ENCODE measurements around the gene SNX14. TPM values are rescaled to one million over a fixed set of nuclear protein-coding genes. Genes with fewer than 3 reads are reported as not detected.

SNX14 gene
- total and polyA plus RNA-seq, 12 donors: 60.0 to 192 (median 86.4) TPM

DNA sequence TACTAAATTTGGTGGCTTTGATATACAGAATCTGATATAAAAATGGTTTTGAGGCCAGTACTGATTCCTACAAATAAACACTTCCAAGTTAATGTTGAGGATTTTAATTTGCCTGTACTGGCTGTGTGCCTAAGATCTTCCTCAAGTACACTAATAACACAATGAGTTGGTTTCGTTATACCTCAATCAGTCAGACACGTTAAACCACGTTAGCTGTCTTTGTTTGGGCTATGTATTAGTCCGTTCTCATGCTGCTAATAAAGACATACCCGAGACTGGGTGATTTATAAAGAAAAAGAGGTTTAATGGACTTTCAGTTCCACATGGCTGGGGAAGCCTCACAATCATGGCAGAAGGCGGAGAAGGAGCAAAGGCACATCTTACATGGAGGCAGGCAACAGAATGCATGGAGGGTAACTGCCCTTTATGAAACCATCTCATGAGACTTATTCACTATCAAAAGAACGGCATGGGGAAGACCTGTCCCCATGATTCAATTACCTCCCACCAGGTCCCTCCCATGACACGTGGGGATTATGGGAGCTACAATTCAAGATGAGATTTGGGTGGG is 97.6 kb downstream of the SNX14 start:
- Histone ChIP-seq H3K9me3 (replicated peaks in 1 of 3) (no peaks in the 10 kb centered on the region), H3K4me1 (replicated peaks in 1 of 2) (peaks cover 0 to 15% of the 10 kb centered on the region in 2 donors), H3K4me3 (no peak overlapping the region), H3K27ac (no peak overlapping the region), H3K36me3 (replicated peaks in 1 of 2) (no peaks in the 10 kb centered on the region), H3K27me3 (no peaks in the 10 kb centered on the region)
- no peak for TF ChIP-seq POLR2A (IDR thresholded peaks at IDR 0.05)
- TF ChIP-seq, protein P1, sequence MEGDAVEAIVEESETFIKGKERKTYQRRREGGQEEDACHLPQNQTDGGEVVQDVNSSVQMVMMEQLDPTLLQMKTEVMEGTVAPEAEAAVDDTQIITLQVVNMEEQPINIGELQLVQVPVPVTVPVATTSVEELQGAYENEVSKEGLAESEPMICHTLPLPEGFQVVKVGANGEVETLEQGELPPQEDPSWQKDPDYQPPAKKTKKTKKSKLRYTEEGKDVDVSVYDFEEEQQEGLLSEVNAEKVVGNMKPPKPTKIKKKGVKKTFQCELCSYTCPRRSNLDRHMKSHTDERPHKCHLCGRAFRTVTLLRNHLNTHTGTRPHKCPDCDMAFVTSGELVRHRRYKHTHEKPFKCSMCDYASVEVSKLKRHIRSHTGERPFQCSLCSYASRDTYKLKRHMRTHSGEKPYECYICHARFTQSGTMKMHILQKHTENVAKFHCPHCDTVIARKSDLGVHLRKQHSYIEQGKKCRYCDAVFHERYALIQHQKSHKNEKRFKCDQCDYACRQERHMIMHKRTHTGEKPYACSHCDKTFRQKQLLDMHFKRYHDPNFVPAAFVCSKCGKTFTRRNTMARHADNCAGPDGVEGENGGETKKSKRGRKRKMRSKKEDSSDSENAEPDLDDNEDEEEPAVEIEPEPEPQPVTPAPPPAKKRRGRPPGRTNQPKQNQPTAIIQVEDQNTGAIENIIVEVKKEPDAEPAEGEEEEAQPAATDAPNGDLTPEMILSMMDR (IDR thresholded peaks at IDR 0.05): no peak
- DNase-seq: no peak
- 84 to 94% (median 90%) methylated on average over 8 of the region's 8 CpGs for WGBS, 4 donors
- intact Hi-C loops (cut with DNase I): no loop called here

DNA sequence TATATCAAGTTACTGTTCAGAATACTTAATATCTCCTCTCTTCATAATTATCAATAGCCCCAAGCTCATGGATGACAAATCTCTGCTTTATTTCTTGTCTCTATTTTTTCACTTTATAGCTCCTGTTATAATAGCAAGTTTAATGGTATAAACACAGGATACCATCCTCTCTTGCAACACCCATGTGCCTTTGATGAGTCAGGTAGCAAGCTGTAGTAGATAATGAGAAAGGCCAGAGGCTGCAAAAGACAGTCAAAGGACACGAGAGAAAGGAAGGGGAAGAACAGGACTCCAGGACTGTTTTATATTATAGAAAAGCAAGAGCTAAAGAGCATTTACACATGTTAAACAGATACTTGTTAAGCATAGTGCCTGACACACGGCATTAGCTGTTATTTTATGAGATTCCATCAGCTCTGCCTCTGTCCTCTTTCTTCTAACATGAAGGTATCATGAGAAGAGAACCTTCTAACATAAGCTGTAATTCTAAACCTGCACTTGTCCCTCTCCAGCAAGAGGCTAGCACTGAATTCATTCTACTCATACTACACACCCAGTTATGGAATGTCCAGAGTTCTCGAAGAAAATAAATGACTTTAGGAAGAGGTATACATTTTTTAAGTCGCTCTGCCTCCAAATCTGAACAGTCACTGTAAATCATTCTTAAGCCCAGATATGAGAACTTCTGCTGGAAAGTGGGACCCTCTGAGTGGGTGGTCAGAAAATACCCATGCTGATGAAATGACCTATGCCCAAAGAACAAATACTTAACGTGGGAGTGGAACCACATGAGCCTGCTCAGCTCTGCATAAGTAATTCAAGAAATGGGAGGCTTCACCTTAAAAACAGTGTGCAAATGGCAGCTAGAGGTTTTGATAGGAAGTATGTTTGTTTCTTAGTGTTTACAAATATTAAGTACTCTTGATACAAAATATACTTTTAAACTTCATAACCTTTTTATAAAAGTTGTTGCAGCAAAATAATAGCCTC is 98.8 kb downstream of the SNX14 start:
- TF ChIP-seq, protein P1 (IDR thresholded peaks at IDR 0.05): no peak
- TF ChIP-seq POLR2A (IDR thresholded peaks at IDR 0.05): no peak
- no peak overlapping the region for H3K4me3 ChIP-seq
- H3K27ac ChIP-seq: no peak overlapping the region
- no peak for DNase-seq
- no peaks in the 10 kb centered on the region for H3K27me3 ChIP-seq
- no peaks in the 10 kb centered on the region for H3K36me3 ChIP-seq (replicated peaks in 1 of 2)
- 60 to 69% (median 62%) methylated on average over 5 of the region's 5 CpGs for WGBS, 4 donors
- H3K9me3 ChIP-seq (replicated peaks in 1 of 3): no peaks in the 10 kb centered on the region
- intact Hi-C loops (cut with DNase I): no loop called here
- H3K4me1 ChIP-seq (replicated peaks in 1 of 2): peaks cover 0 to 15% of the 10 kb centered on the region in 2 donors

DNA sequence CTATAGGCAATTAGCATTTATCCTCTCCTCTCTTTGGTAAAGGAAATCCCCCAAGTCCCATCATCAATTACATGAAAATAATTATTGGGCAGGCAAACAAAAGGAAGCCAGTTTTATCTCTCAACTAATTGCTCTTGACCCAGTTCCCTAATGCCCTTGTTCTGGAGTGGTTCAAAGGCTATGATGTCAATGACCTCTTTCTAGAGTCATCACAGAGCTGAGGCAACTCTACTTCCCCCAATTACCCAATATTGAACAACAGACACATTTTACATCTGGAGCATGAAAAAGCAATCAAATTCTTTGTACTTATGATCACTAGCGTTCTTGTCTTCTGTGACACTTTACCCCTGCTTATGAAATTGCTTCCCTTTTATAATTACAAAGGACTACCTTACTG is 100.3 kb downstream of the SNX14 start:
- intact Hi-C loops (cut with DNase I): no loop called here
- H3K36me3 ChIP-seq (replicated peaks in 1 of 2): no peaks in the 10 kb centered on the region
- H3K4me3 ChIP-seq: no peak overlapping the region
- peaks cover 0 to 15% of the 10 kb centered on the region in 2 donors for H3K4me1 ChIP-seq (replicated peaks in 1 of 2)
- no peak for TF ChIP-seq POLR2A (IDR thresholded peaks at IDR 0.05)
- TF ChIP-seq, protein P1 (IDR thresholded peaks at IDR 0.05): no peak
- no peak overlapping the region for H3K27ac ChIP-seq
- 53 to 80% (median 74%) methylated on average over 1 of the region's 1 CpG for WGBS, 4 donors
- H3K9me3 ChIP-seq (replicated peaks in 1 of 3): no peaks in the 10 kb centered on the region
- DNase-seq: no peak
- no peaks in the 10 kb centered on the region for H3K27me3 ChIP-seq

DNA sequence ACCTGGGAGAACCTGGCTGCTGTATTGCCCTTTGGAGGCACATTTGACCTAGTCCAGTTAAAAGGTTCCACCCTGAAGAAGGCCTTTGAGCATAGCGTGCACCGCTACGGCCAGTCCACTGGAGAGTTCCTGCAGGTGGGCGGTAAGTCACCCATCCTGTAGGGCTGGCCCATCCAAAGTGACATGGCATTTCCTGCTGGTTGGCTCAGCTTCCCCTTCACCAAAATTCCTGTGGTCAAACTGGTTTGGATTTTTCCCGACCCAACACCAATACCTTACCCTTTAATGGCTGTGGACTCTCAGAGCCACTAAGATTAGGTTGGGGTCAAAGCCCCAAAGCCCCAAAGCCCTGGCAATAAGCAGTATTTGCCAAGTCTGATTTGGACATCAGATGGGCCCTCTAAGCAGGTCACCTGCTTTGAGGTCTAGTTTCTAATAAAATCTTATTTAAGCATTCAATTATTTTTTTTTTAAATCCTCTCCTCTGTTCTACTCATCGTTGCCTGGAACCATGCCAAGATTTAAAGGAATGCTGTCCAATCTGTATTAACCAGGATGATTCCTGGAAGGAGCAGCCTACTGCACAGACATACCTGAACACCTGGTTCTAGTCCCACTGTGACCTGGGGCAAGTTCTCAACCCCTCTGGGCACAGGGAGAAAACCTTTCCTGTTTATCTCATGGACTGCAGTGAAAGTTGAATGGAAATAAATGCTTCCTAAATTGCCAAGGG is 103.0 kb downstream of the SNX14 start:
- Histone ChIP-seq H3K4me3 (no peak overlapping the region), H3K9me3 (replicated peaks in 1 of 3) (no peaks in the 10 kb centered on the region), H3K4me1 (replicated peaks in 1 of 2) (peaks cover 0 to 15% of the 10 kb centered on the region in 2 donors), H3K36me3 (replicated peaks in 1 of 2) (no peaks in the 10 kb centered on the region), H3K27ac (no peak overlapping the region), H3K27me3 (no peaks in the 10 kb centered on the region)
- DNase-seq: no peak
- no peak for TF ChIP-seq POLR2A (IDR thresholded peaks at IDR 0.05)
- TF ChIP-seq, protein P1 (IDR thresholded peaks at IDR 0.05): no peak
- intact Hi-C loops (cut with DNase I): no loop called here
- WGBS, 4 donors: 78 to 85% (median 80%) methylated on average over 6 of the region's 6 CpGs
